Neural crest cell (in vitro differentiated cells): ENCODE data around the gene FAM98A. TPM values are rescaled to one million over a fixed set of nuclear protein-coding genes. Genes with fewer than 3 reads are reported as not detected.

Experiments used
- DNase-seq: peaks from one replicate; pipeline ENCODE4 v3.0.0; 2021; ENCODE audit warnings: low read depth, mixed read lengths, low spot score
- H3K27ac Mint-ChIP-seq: one replicate; pipeline ENCODE4 v1.8.0; 2021; ENCODE audit warnings: mild to moderate bottlenecking, mixed read lengths; ENCODE audit not compliant: unreplicated experiment
- H3K27me3 Mint-ChIP-seq: 2 replicates; pipeline ENCODE4 v1.8.0; 2021; ENCODE audit warnings: low read depth, mild to moderate bottlenecking, mixed read lengths
- H3K36me3 Mint-ChIP-seq: 2 replicates; pipeline ENCODE4 v1.8.0; 2021; ENCODE audit warnings: low read depth, mild to moderate bottlenecking, mixed read lengths
- H3K4me1 Mint-ChIP-seq: 2 replicates; pipeline ENCODE4 v1.8.0; 2021; ENCODE audit warnings: mixed read lengths
- H3K4me3 Mint-ChIP-seq: one replicate; pipeline ENCODE4 v1.8.0; 2021; ENCODE audit warnings: mild to moderate bottlenecking, mixed read lengths
- H3K9me3 Mint-ChIP-seq: 2 replicates; pipeline ENCODE4 v1.8.0; 2021; ENCODE audit warnings: mixed read lengths
- total RNA-seq: library from RNA; stranded (reverse); gene quantifications from 2 replicates; pipeline ENCODE4 v1.2.1, GENCODE V29; 2021
- TF ChIP-seq, protein P1 (sequence below): fragments of 200-600 bp; sonication (generic); conservative IDR thresholded peaks from 2 replicates; pipeline ENCODE4 v1.5.0; 2021; ENCODE audit warnings: antibody characterized with exemption, mild to moderate bottlenecking

FAM98A gene
- total RNA-seq, 1 donor from 2014 or later: 41.7 TPM

DNA sequence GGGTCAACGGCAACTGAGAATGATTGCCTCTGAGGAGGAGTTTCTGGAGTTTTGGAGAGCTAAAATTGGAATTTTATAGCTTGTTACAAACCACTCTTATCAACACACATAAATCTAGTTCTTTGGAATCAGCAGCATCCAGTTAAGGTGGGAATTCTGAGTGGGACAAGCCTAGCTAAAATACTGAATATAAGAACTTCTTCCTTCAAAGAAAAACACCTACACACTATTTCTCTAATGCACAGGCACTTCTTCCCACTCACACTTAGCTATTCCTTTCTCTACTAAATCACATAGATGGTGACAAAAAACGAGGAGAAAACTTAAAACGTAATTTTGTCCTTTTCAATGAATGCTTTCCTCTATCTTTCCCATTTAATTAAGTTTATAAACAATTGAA lies 43.4 kb downstream of the FAM98A start:
- no peaks in the 10 kb centered on the region for H3K27me3 Mint-ChIP-seq
- no peaks in the 10 kb centered on the region for H3K4me1 Mint-ChIP-seq
- no peak overlapping the region for H3K4me3 Mint-ChIP-seq
- peaks cover 4% of the 10 kb centered on the region for H3K9me3 Mint-ChIP-seq
- DNase-seq: no peak
- H3K36me3 Mint-ChIP-seq: no peaks in the 10 kb centered on the region
- H3K27ac Mint-ChIP-seq: no peak overlapping the region
- TF ChIP-seq, protein P1, sequence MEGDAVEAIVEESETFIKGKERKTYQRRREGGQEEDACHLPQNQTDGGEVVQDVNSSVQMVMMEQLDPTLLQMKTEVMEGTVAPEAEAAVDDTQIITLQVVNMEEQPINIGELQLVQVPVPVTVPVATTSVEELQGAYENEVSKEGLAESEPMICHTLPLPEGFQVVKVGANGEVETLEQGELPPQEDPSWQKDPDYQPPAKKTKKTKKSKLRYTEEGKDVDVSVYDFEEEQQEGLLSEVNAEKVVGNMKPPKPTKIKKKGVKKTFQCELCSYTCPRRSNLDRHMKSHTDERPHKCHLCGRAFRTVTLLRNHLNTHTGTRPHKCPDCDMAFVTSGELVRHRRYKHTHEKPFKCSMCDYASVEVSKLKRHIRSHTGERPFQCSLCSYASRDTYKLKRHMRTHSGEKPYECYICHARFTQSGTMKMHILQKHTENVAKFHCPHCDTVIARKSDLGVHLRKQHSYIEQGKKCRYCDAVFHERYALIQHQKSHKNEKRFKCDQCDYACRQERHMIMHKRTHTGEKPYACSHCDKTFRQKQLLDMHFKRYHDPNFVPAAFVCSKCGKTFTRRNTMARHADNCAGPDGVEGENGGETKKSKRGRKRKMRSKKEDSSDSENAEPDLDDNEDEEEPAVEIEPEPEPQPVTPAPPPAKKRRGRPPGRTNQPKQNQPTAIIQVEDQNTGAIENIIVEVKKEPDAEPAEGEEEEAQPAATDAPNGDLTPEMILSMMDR: no peak

DNA sequence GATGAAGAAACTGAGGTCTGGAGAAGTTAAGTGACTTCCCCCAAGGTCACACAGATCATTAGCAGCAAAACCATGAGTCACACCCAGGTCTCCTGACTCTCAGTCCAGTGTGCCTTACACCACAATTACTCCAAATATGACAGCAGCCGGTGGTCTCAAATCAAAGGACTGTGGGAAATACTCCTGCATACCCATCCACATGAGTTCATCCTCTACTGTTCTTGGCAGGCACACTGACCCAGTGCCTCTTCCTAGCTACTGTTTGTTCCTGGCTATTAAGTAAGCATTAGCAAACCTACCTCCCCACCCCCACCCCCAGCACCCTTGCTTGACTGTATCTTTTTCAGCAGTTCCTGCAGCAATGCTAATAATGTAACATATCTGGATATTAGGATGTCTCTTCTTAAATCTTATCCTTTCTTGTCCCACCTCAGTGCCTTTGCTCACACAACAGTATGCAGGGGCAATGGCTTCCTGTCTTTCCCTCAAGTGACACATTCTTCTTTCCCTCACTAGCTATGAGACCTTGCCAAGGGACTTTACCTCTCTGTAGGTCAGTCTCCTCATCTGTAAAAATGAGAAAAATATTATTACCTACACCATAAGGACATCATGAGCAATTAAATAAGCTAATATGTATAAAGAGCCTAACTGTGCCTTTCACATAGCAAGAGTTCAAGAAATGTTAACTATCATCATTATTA lies 46.2 kb downstream of the FAM98A start:
- DNase-seq: no peak
- H3K4me1 Mint-ChIP-seq: no peaks in the 10 kb centered on the region
- H3K9me3 Mint-ChIP-seq: no peaks in the 10 kb centered on the region
- TF ChIP-seq, protein P1: no peak
- no peak overlapping the region for H3K27ac Mint-ChIP-seq
- no peak overlapping the region for H3K4me3 Mint-ChIP-seq
- H3K27me3 Mint-ChIP-seq: no peaks in the 10 kb centered on the region
- no peaks in the 10 kb centered on the region for H3K36me3 Mint-ChIP-seq

DNA sequence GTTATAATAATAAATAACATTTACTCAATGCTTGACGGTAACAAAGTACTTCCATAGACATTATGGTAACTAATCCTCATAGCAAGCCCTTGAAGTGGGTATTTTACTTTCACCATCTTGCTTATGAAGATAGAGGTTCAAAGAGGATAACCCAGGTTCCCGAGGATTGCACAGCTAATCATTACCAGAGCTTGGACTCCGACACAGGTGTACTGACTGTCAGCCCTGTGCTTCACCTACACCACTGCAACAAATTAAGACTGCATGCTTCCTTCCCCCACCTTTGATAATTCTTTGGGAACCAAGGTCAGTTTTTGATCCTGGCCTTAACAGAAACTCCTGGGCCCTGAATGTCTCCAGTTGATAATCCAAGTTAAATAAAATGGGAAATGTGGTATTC lies 48.9 kb downstream of the FAM98A start:
- Mint-ChIP-seq H3K27ac (no peak overlapping the region), H3K9me3 (peaks cover 4% of the 10 kb centered on the region), H3K27me3 (no peaks in the 10 kb centered on the region), H3K4me3 (no peak overlapping the region), H3K4me1 (no peaks in the 10 kb centered on the region), H3K36me3 (no peaks in the 10 kb centered on the region)
- TF ChIP-seq, protein P1: no peak
- DNase-seq: no peak

DNA sequence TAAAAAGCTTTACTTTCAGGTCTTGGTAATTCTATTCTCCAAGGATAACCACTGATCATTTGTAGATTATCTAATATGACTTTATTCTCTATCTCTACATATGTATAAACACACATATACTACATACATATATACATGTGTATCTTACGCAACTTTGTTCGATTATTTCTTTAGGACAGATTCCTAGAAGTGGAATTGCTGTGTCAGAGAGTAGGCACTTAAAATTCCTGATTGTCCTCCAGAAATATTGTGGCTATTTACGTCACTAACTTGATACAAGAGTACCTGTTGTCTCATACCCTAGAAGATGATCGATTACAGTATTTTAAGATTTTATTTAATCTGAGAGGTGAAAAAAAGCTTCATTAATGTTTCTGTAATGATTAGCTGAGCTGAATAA lies 57.9 kb downstream of the FAM98A start:
- no peak overlapping the region for H3K27ac Mint-ChIP-seq
- H3K36me3 Mint-ChIP-seq: no peaks in the 10 kb centered on the region
- no peaks in the 10 kb centered on the region for H3K4me1 Mint-ChIP-seq
- no peak overlapping the region for H3K4me3 Mint-ChIP-seq
- no peaks in the 10 kb centered on the region for H3K27me3 Mint-ChIP-seq
- no peaks in the 10 kb centered on the region for H3K9me3 Mint-ChIP-seq
- no peak for DNase-seq
- TF ChIP-seq, protein P1: no peak

DNA sequence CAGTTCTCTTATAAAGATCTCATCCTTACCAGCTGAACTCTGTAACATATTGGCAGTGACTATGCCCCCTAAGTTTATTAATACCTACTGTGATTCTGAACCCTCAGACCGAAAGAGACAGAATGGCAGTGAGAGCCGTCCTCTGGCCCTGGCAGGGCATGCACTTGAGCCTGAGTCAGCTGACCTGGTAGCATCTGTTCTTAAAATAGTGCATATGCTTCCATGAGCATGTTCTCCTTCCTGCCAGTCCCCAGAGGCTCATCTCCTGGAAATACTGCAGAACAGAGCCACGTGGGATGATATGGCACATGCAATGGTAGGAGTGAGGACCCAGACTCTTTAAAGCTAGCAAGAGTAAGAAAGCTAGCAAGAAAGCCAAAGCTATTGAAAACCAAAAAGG lies 63.7 kb downstream of the FAM98A start:
- Mint-ChIP-seq H3K4me1 (no peaks in the 10 kb centered on the region), H3K4me3 (no peak overlapping the region), H3K27ac (no peak overlapping the region), H3K9me3 (no peaks in the 10 kb centered on the region), H3K36me3 (no peaks in the 10 kb centered on the region), H3K27me3 (no peaks in the 10 kb centered on the region)
- DNase-seq: no peak
- TF ChIP-seq, protein P1: no peak

Other genes with a start within 250 kb of the FAM98A start
- gene RASGRP3, start 122.7 kb downstream of the FAM98A start, total RNA-seq: 0.07 TPM in 1 of 2 replicates, not detected in the other